Progenitor cell of endocrine pancreas (in vitro differentiated cells): Measurements from ENCODE around the gene PLD1. TPM values are rescaled to one million over a fixed set of nuclear protein-coding genes. Genes with fewer than 3 reads are reported as not detected.
"Not testable (repeated sequence)": the region's sequence is repeated elsewhere in the genome, so short reads cannot be mapped to it uniquely, and the experiment has no call there.

Source experiments
- DNase-seq: peaks from one replicate; pipeline ENCODE4 v3.0.0; 2021; ENCODE audit warnings: low spot score; ENCODE audit not compliant: unreplicated experiment
- H3K27ac Mint-ChIP-seq: 2 replicates; pipeline ENCODE4 v1.8.0; 2021; ENCODE audit warnings: mild to moderate bottlenecking, moderate library complexity, mixed read lengths
- H3K27me3 Mint-ChIP-seq: 2 replicates; pipeline ENCODE4 v1.8.0; 2021; ENCODE audit warnings: mixed read lengths
- H3K36me3 Mint-ChIP-seq: 2 replicates; pipeline ENCODE4 v1.8.0; 2022; ENCODE audit warnings: mixed read lengths; ENCODE audit not compliant: insufficient read depth
- H3K4me1 Mint-ChIP-seq: 2 replicates; pipeline ENCODE4 v1.8.0; 2021; ENCODE audit warnings: low read depth, mixed read lengths
- H3K4me3 Mint-ChIP-seq: 2 replicates; pipeline ENCODE4 v1.8.0; 2021; ENCODE audit warnings: low read depth, mild to moderate bottlenecking, moderate library complexity, mixed read lengths
- H3K9me3 Mint-ChIP-seq: 2 replicates; pipeline ENCODE4 v1.8.0; 2021; ENCODE audit warnings: low read depth, mixed read lengths
- total RNA-seq: library from RNA; stranded (reverse); gene quantifications from 2 replicates; pipeline ENCODE4 v1.2.1, GENCODE V29; 2021
- TF ChIP-seq, protein P1 (sequence below): fragments of 200-600 bp; sonication (generic); IDR thresholded peaks from one replicate; pipeline ENCODE4 v1.5.0; 2021; ENCODE audit warnings: antibody characterized with exemption, mild to moderate bottlenecking; ENCODE audit not compliant: unreplicated experiment

Gene PLD1
- total RNA-seq, 1 donor from 2014 or later, result 143 TPM

DNA sequence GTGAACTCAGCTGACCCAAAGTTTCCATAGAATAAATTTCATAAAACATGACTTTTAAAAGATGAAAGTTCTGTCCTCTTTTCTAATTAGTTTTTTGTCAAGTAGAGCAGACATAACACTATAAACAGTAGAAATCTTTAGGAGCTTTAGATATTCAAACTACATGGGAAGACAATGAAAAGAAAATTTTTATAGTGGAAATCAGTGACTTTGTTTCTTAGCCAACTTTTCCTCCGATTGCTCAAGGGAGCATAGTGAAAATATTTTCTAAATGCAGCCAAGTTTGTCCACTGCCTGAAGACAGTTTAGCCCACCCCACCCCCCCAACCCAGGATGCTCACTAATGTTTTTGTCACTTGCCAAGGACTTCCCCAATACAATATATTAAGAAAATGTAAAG, 114.9 kb downstream of the PLD1 start:
- H3K27me3 Mint-ChIP-seq, result no peaks in the 10 kb centered on the region
- H3K4me1 Mint-ChIP-seq, result peaks cover 11% of the 10 kb centered on the region
- TF ChIP-seq, protein P1, sequence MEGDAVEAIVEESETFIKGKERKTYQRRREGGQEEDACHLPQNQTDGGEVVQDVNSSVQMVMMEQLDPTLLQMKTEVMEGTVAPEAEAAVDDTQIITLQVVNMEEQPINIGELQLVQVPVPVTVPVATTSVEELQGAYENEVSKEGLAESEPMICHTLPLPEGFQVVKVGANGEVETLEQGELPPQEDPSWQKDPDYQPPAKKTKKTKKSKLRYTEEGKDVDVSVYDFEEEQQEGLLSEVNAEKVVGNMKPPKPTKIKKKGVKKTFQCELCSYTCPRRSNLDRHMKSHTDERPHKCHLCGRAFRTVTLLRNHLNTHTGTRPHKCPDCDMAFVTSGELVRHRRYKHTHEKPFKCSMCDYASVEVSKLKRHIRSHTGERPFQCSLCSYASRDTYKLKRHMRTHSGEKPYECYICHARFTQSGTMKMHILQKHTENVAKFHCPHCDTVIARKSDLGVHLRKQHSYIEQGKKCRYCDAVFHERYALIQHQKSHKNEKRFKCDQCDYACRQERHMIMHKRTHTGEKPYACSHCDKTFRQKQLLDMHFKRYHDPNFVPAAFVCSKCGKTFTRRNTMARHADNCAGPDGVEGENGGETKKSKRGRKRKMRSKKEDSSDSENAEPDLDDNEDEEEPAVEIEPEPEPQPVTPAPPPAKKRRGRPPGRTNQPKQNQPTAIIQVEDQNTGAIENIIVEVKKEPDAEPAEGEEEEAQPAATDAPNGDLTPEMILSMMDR, result no peak
- no peak overlapping the region for H3K4me3 Mint-ChIP-seq
- no peak overlapping the region for H3K27ac Mint-ChIP-seq
- H3K36me3 Mint-ChIP-seq, result peaks cover 53% of the 10 kb centered on the region
- peaks cover 3% of the 10 kb centered on the region for H3K9me3 Mint-ChIP-seq
- DNase-seq, result no peak

DNA sequence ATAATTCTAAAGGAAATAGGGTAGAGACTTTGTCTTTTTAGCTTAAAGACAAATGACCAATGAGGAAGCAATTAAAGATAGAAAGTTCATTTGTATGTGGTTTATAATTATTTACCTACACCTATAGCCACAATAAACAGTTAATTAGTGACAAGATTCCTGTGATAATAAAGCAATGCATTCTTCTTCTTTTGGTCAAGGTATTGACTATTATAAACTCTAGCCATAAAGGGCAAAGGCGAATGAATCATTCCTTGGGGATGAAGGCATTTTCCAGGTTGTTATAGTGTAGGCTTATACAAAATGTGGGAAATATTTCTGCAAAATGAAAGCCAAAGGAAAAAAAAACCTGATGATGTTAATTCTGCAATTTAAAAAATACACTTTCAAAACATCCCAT, 115.4 kb downstream of the PLD1 start:
- TF ChIP-seq, protein P1, result no peak
- Mint-ChIP-seq H3K4me3 (no peak overlapping the region), H3K27me3 (no peaks in the 10 kb centered on the region), H3K36me3 (peaks cover 53% of the 10 kb centered on the region), H3K9me3 (peaks cover 1% of the 10 kb centered on the region), H3K4me1 (peaks cover 10% of the 10 kb centered on the region), H3K27ac (no peak overlapping the region)
- no peak for DNase-seq

DNA sequence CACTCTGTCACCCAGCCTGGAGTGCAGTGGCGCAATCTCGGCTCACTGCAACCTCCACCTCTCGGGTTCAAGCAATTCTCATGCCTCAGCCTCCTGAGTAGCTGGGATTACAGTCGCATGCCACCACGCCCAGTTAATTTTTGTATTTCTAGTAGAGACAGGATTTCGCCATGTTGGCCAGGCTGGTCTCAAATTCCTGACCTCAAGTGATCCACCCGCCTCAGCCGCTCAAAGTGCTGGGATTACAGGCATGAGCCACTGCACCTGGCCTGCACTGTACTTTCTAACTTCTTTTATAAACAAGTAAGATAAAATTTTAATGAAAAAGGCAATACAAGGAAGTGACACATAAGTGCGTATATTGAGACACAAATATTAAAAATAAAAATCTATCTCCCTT, 117.7 kb downstream of the PLD1 start:
- not testable (repeated sequence) for H3K27ac Mint-ChIP-seq, H3K4me3 Mint-ChIP-seq, H3K4me1 Mint-ChIP-seq, H3K9me3 Mint-ChIP-seq, H3K27me3 Mint-ChIP-seq, DNase-seq
- peaks cover 47% of the 10 kb centered on the region for H3K36me3 Mint-ChIP-seq

DNA sequence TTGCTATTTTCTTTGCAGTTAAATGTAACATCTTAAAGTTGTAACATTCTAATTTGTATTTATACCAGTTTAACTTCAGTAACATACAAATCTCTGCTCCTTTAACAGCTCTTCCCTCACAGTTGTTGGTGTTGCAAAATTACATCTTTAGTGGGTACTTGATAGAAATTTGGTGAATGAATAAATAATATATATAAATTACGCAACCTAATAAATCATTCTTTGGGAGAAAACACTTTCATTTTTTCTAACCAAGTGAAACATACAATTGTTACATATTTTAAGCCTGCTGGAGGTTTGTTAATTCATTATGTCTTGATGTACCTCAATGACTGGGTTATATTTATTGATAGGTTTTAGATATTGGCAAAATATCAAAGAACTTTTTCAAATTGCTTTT, 118.8 kb downstream of the PLD1 start:
- Mint-ChIP-seq H3K36me3 (peaks cover 42% of the 10 kb centered on the region), H3K4me1 (peaks cover 9% of the 10 kb centered on the region), H3K27ac (no peak overlapping the region), H3K27me3 (no peaks in the 10 kb centered on the region), H3K4me3 (no peak overlapping the region), H3K9me3 (no peaks in the 10 kb centered on the region)
- TF ChIP-seq, protein P1, result no peak
- DNase-seq, result no peak

DNA sequence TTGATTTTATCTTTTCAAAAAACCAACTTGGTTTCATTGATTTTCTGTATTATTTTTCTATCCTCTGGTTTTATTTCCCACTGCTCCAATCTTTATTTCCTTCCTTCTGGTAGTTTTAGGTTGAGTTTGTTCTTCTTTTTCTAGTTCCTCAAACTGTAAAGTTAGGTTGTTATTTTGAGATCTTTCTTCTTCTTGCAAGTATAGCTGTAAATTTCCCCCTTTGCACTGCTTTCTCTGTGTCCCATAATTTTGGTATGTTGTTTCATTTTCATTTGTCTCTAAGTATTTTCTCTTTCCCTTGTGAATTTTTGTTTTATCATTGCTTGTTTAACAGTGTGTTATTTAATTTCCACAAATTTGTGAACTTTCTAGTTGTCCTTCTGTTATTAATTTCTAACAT, 120.0 kb downstream of the PLD1 start:
- H3K36me3 Mint-ChIP-seq, result peaks cover 45% of the 10 kb centered on the region
- H3K4me1 Mint-ChIP-seq, result peaks cover 4% of the 10 kb centered on the region
- no peak overlapping the region for H3K4me3 Mint-ChIP-seq
- TF ChIP-seq, protein P1, result no peak
- DNase-seq, result no peak
- H3K27me3 Mint-ChIP-seq, result no peaks in the 10 kb centered on the region
- peak overlapping the region; percentile 6 for H3K27ac Mint-ChIP-seq
- no peaks in the 10 kb centered on the region for H3K9me3 Mint-ChIP-seq

DNA sequence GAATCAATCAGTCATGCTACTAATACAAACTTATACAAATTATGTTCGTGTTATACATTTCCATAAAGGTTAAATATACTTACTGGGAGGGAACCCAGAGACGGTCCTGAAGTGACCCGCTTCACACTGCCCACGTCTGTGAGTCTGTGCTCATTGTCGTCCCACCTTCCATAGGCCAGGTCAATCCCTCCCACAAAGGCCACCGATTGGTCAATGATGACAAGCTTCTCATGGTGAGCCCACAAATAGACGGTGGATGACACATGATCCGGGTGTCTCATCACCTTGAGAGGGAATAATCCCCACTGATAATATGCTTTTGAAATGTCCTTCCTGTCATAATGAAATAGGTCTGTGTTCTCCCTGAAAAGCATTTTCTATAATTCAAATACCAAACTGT, 121.7 kb downstream of the PLD1 start:
- H3K9me3 Mint-ChIP-seq, result peaks cover 5% of the 10 kb centered on the region
- H3K36me3 Mint-ChIP-seq, result peaks cover 59% of the 10 kb centered on the region
- peaks cover 2% of the 10 kb centered on the region for H3K4me1 Mint-ChIP-seq
- DNase-seq, result no peak
- peak overlapping the region; percentile 52 for H3K27ac Mint-ChIP-seq
- H3K4me3 Mint-ChIP-seq, result no peak overlapping the region
- TF ChIP-seq, protein P1, result no peak
- no peaks in the 10 kb centered on the region for H3K27me3 Mint-ChIP-seq
